MCF 10A (cell line): ENCODE data around the gene GSK3B. TPM values are rescaled to one million over a fixed set of nuclear protein-coding genes. Genes with fewer than 3 reads are reported as not detected.

Source experiments
- BruUV-seq: library from RNA; stranded (reverse); fragments of 400-500 nt; replicated peaks from 2 replicates; lab custom pipeline; 2021; lab: Mats Ljungman, UMichigan
- CTCF ChIA-PET: fragments of 300-600 bp; sonication (Branson Sonifier 250); formaldehyde crosslinking; extraction: SDS; loops from one replicate; lab custom pipeline; 2021; ENCODE audit warnings: antibody characterized with exemption, inconsistent platforms; lab: Yijun Ruan, JAX
- POLR2A ChIA-PET: fragments of 300-600, 350-650 bp; sonication (Branson Sonifier 250); formaldehyde crosslinking; extraction: SDS; loops from one replicate; lab custom pipeline; 2020; ENCODE audit warnings: antibody characterized with exemption, inconsistent platforms; lab: Yijun Ruan, JAX
- DNase-seq: peaks from one replicate; pipeline ENCODE4 v3.0.0-alpha.2; 2018; ENCODE audit not compliant: unreplicated experiment
- H3K27ac Mint-ChIP-seq: one replicate; pipeline ENCODE4 v1.8.0; 2022; ENCODE audit warnings: mild to moderate bottlenecking, low read depth, mixed read lengths; ENCODE audit not compliant: unreplicated experiment
- H3K27me3 Mint-ChIP-seq: one replicate; pipeline ENCODE4 v1.8.0; 2022; ENCODE audit warnings: mixed read lengths; ENCODE audit not compliant: insufficient read depth, unreplicated experiment
- H3K36me3 Mint-ChIP-seq: one replicate; pipeline ENCODE4 v1.8.0; 2022; ENCODE audit warnings: mild to moderate bottlenecking, moderate library complexity, mixed read lengths; ENCODE audit not compliant: insufficient read depth, unreplicated experiment
- H3K4me1 Mint-ChIP-seq: one replicate; pipeline ENCODE4 v1.8.0; 2022; ENCODE audit warnings: mixed read lengths; ENCODE audit not compliant: insufficient read depth, unreplicated experiment
- H3K4me3 Mint-ChIP-seq: one replicate; pipeline ENCODE4 v1.8.0; 2022; ENCODE audit warnings: mild to moderate bottlenecking, moderate library complexity, mixed read lengths; ENCODE audit not compliant: unreplicated experiment
- H3K9me3 Mint-ChIP-seq: one replicate; pipeline ENCODE4 v1.8.0; 2022; ENCODE audit warnings: mixed read lengths; ENCODE audit not compliant: unreplicated experiment
- CTCF ChIP-seq: fragments of 200-600 bp; IDR thresholded peaks from one replicate; pipeline ENCODE4 v1.8.0; 2022; ENCODE audit warnings: antibody characterized with exemption, mild to moderate bottlenecking; ENCODE audit not compliant: unreplicated experiment
- intact Hi-C: fragments of 100-400 bp; cut with micrococcal nuclease; formaldehyde crosslinking; loops from 2 replicates; pipeline ENCODE4 v1.14.1; 2022
- total RNA-seq: library from RNA; stranded (reverse); gene quantifications from 2 replicates; pipeline ENCODE4 v1.2.3, GENCODE V29; 2022

The GSK3B gene
- total RNA-seq, 1 experiment from 2014 or later, result 71.5 TPM

GRCh38 chr3:119835556-119835955 is 258.7 kb downstream of the GSK3B start:
- no peak overlapping the region for H3K4me3 Mint-ChIP-seq
- ChIA-PET POLR2A (no interaction called here), CTCF (no interaction called here)
- BruUV-seq, result no TSS peak
- intact Hi-C loops, result no loop called here
- DNase-seq, result no peak
- no peak overlapping the region for H3K27ac Mint-ChIP-seq
- H3K36me3 Mint-ChIP-seq, result peaks cover 32% of the 10 kb centered on the region
- TF ChIP-seq CTCF, result no peak
- no peaks in the 10 kb centered on the region for H3K4me1 Mint-ChIP-seq
- no peaks in the 10 kb centered on the region for H3K27me3 Mint-ChIP-seq
- no peaks in the 10 kb centered on the region for H3K9me3 Mint-ChIP-seq

- no peaks in the 10 kb centered on the region for H3K9me3 Mint-ChIP-seq
- CTCF ChIA-PET, result interaction anchor here (0.7 kb wide), 1 partner anchor 207 kb away, joined by 4 read pairs; no protein-coding TSS in a partner anchor
- no peaks in the 10 kb centered on the region for H3K27me3 Mint-ChIP-seq
- H3K36me3 Mint-ChIP-seq, result peaks cover 25% of the 10 kb centered on the region
- no peak overlapping the region for H3K27ac Mint-ChIP-seq
- intact Hi-C loops, result loop anchor here (5.0 kb wide), 1 partner anchor 257 kb away; the partner anchor contains the start of gene GSK3B
- no peak for TF ChIP-seq CTCF
- POLR2A ChIA-PET, result no interaction called here
- no peaks in the 10 kb centered on the region for H3K4me1 Mint-ChIP-seq
- no peak for DNase-seq
- no peak overlapping the region for H3K4me3 Mint-ChIP-seq
- no TSS peak for BruUV-seq
These were observed 259.4 kb downstream of the GSK3B start for GRCh38 chr3:119834754-119835370.

DNA sequence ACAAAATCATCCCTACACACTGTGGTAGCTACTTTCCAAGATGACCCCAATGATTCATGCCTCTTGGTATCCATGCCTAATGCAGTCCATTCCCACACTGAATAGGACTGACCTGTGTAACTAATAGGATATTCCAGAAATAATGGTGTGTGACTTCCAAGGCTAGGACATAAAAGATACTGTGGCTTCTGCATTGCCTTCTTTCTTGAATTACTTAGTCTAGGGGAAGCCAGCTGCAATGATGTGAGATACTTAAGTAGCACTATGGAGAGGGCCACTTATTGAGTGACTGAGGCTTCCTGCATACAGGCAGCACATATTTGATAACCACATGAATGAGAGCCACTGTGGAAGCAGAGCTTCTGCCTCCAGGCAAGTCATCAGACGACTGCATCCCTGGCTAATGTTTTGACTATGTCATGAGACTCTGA is 262.3 kb downstream of the GSK3B start:
- POLR2A ChIA-PET, result no interaction called here
- DNase-seq, result no peak
- CTCF ChIA-PET, result interaction anchor here (0.6 to 2.3 kb wide), 9 partner anchors 9 to 437 kb away, joined by 3 to 8 read pairs (median 4); no protein-coding TSS in a partner anchor
- no peaks in the 10 kb centered on the region for H3K4me1 Mint-ChIP-seq
- intact Hi-C loops, result loop anchor here (5.0 kb wide), 1 partner anchor 260 kb away; the partner anchor contains the start of gene GSK3B
- H3K27ac Mint-ChIP-seq, result no peak overlapping the region
- no TSS peak for BruUV-seq
- no peak for TF ChIP-seq CTCF
- H3K4me3 Mint-ChIP-seq, result no peak overlapping the region
- no peaks in the 10 kb centered on the region for H3K27me3 Mint-ChIP-seq
- no peaks in the 10 kb centered on the region for H3K9me3 Mint-ChIP-seq
- peaks cover 25% of the 10 kb centered on the region for H3K36me3 Mint-ChIP-seq

- CTCF ChIA-PET, result interaction anchor here (0.5 to 2.3 kb wide), 10 partner anchors 8 to 909 kb away, joined by 3 to 8 read pairs (median 3); no protein-coding TSS in a partner anchor
These were observed 263.2 kb downstream of the GSK3B start for GRCh38 chr3:119831022-119831421.

More at GRCh38 chr3:119831022-119831421, 263.2 kb downstream of the GSK3B start:
- Mint-ChIP-seq H3K27me3 (no peaks in the 10 kb centered on the region), H3K4me1 (no peaks in the 10 kb centered on the region), H3K27ac (no peak overlapping the region), H3K36me3 (peaks cover 23% of the 10 kb centered on the region), H3K4me3 (no peak overlapping the region), H3K9me3 (no peaks in the 10 kb centered on the region)
- TF ChIP-seq CTCF, result no peak
- intact Hi-C loops, result loop anchor here (5.0 kb wide), 1 partner anchor 261 kb away; the partner anchor contains the start of gene GSK3B
- BruUV-seq, result no TSS peak
- peak; percentile 10 for DNase-seq
- POLR2A ChIA-PET, result no interaction called here
